Astrocyte of the cerebellum (primary cell): ENCODE results near the gene KRTAP10-11.

Source experiments
- DNase-seq: peaks from one replicate; pipeline ENCODE4 v3.0.0-alpha.2; 2011; ENCODE audit warnings: low read depth
- H3K4me3 ChIP-seq: 2 replicates; pipeline ENCODE4 v1.5.1; 2011; ENCODE audit warnings: mild to moderate bottlenecking, low read depth, low read length, moderate library complexity
- in situ Hi-C: cut with HindIII; loops from 2 replicates; pipeline ENCODE4 v1.10.0; 2017; ENCODE audit warnings: low sequenced_read_pairs
- TF ChIP-seq, protein P1 (sequence below): IDR thresholded peaks from 2 replicates; pipeline ENCODE4 v1.5.1; 2012; ENCODE audit warnings: low read length, low read depth, moderate library complexity, mild to moderate bottlenecking; ENCODE audit errors: missing control alignments

The KRTAP10-11 gene

DNA sequence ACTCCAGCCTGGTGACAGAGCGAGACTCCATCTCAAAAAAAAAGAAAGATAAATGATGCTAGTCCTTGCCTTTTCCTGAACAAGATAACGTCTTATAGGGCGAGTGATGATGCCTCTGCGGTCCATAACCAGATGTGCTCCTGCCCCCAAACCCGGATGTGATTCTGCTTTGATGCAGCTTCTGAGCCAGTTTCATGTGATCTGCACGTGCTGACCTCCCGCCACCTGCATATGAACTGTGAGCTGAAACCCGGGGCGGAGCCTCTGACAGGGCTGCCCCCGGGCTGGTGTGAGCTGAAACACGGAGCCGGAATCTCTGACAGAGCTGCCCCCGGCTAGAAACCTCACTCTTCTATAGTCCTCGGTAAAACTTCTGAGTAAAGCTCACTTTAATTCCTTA is 6.9 kb downstream of the KRTAP10-11 start:
- no peak overlapping the region for H3K4me3 ChIP-seq
- no peak for DNase-seq
- in situ Hi-C loops = no loop called here
- TF ChIP-seq, protein P1, sequence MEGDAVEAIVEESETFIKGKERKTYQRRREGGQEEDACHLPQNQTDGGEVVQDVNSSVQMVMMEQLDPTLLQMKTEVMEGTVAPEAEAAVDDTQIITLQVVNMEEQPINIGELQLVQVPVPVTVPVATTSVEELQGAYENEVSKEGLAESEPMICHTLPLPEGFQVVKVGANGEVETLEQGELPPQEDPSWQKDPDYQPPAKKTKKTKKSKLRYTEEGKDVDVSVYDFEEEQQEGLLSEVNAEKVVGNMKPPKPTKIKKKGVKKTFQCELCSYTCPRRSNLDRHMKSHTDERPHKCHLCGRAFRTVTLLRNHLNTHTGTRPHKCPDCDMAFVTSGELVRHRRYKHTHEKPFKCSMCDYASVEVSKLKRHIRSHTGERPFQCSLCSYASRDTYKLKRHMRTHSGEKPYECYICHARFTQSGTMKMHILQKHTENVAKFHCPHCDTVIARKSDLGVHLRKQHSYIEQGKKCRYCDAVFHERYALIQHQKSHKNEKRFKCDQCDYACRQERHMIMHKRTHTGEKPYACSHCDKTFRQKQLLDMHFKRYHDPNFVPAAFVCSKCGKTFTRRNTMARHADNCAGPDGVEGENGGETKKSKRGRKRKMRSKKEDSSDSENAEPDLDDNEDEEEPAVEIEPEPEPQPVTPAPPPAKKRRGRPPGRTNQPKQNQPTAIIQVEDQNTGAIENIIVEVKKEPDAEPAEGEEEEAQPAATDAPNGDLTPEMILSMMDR = no peak

DNA sequence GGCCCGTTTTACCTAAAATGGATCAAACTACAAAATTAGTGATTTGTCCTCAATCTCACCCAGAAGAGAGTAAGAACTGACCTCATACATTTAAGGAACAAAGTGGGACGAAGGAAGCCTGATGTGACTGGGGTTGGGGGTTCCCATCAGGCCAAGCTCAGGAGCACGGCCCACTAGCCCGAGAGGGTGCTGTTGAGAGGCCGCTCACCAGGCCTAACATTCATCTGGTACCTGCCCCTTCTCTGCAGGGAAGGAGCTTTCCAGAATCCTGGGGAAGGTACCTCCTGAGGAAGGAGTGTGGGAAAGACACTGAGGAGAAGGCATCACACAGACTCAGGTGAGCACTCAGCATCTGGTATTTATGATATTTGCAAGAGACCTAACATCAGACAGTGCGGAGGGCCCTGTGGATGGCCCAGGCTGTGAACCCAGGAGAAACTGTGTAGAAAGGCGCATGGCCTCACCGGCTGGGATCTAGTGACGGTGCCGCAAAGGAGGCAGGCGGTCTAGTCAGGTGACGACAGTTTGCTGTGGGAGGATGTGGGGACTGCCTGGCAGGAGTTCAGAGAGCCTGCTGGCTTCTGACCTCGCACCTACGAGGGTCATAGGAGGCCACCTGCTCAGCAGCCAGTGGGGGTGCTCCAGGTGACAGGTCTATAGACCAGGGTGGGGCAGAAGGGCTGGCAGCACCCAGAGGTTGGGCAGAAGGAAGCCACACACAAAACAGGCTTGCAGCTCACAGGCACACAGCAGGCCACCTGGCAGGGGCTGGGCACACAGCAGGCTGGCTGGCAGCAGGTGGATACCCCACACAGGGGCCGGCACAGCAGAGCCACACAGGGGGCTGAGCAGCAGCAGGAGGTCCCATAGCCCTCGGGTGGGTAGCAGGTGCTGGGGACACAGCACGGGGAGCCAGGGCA is 7.7 kb downstream of the KRTAP10-11 start:
- TF ChIP-seq, protein P1 = no peak
- no peak for DNase-seq
- in situ Hi-C loops = no loop called here
- no peak overlapping the region for H3K4me3 ChIP-seq

DNA sequence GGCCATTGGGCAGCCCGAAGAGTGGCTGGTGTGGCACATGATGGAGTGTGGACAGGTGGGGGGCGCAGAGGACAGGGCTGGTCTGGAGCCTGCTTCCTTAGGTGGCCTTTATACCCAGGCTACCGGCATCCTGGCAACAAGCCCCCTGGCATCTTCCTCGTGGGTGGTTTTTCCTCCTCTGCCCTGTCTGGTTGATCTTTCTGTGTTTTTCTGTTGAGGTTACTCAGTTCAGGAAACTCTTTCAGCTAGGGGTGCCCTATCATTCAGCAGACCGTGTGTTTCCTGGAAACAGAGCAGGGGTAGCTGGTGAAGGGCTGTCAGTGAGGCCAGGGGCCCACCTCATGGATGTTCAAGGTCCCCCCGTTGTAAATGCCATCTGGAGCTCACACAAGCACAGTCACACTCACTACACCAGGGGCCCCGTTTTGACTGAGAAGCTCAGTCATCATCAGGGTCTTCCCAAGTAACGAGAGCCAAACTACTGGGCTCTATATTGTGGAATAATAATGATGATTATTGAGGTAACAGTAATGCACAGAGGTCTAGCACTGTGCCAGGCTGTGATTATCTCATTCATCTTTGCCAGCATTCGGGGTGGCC is 8.5 kb downstream of the KRTAP10-11 start, which contains the start of gene KRTAP12-4:
KRTAP12-4 (minus strand) TSS at position 84 of the 600 bp plus-strand sequence; CDS start at position 39, 45 bp downstream.
- in situ Hi-C loops = no loop called here
- TF ChIP-seq, protein P1 = no peak
- H3K4me3 ChIP-seq = no peak within 1 kb of the TSS
- DNase-seq = no peak

DNA sequence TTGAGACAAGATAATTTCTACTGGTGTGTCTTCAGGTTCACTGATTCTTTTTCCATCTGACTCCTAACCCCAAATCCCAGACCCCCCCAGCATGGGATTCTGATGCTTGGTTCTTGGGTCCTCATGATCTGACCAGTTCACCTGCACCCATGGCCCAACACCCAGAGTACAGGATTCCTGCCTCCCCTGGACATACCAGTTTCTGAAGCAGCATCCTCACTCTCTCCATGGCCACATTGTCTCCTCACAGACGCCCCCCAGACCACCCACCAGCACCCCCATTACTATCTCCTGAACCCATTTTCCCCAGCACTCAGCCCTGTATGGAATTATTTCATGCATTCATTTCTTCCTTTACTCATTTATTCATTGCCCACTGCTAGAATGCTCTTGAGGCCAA is 10.7 kb downstream of the KRTAP10-11 start:
- no peak overlapping the region for H3K4me3 ChIP-seq
- DNase-seq = no peak
- TF ChIP-seq, protein P1 = no peak
- in situ Hi-C loops = no loop called here

DNA sequence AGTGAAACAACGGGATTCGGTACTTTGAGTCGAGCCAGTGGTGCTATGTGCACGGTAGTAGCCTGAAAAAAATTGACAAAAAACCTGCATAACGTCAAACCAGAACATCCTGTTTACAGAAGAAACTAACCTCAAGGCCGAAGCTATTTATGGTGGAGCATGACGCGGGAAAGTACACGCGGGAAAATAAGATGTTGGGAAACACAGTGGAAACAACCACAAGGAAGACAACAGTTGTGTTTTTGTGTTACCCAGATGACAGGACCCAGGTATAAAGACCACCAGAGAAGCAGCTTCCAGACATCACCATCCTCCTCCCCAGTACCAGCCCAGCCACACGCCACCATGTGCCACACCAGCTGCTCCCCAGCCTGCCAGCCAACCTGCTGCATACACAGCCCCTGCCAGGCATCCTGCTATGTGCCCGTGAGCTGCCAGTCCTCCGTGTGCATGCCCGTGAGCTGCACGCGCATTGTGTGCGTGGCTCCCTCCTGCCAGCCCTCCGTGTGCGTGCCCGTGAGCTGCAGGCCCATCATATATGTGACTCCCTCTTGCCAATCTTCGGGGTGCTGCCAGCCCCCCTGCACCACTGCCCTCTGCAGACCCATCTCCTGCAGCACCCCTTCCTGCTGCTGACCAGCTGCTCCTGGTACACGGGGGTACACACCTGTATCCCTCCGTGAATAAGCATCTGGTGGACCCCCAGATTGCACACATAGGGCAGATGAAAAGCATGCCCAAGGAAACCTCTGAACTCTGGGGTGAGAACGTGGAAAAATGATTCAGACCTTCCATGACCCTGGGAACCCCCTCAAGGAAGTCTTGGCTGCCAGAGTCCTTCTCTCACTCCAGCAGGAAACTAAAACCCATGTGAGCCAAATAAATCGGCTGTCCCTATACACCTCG is 11.7 kb downstream of the KRTAP10-11 start, which contains the start of gene KRTAP12-3:
KRTAP12-3 (plus strand) TSS at position 298 of the 906 bp plus-strand sequence; CDS start at position 346, 48 bp downstream.
- DNase-seq = no peak
- TF ChIP-seq, protein P1 = no peak
- in situ Hi-C loops = no loop called here
- no peak within 1 kb of the TSS for H3K4me3 ChIP-seq

DNA sequence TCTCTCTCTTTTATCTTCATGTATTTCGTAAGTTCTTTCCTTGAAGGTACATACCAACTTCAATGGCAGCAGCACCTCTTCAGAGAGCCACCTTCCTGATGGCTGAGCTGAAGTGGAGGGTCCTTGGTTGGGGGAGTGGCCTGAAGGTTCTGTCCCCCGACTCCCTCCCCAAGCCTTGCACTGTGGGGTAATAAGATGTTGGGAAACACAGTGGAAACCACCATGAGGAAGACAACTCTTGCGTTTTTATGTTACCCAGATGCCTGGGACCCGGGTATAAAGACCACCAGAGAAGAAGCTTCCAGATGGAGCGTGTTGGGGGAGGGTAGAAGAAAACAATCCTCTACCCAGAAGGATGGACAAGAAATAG is 12.3 kb downstream of the KRTAP10-11 start:
- H3K4me3 ChIP-seq = no peak overlapping the region
- DNase-seq = no peak
- TF ChIP-seq, protein P1 = no peak
- in situ Hi-C loops = no loop called here
